WTC11 (cell line): ENCODE measurements around the gene PTPRN2.

Experiments used
- CTCF ChIP-seq: fragments of 200-600 bp; IDR thresholded peaks from 2 replicates; pipeline ENCODE4 v1.8.0; 2022; ENCODE audit warnings: antibody characterized with exemption
- FOXJ3 ChIP-seq: sonication (generic); formaldehyde crosslinking; IDR thresholded peaks from 2 replicates; pipeline ENCODE4 v1.9.0; 2021; ENCODE audit warnings: missing genetic modification reagents, mild to moderate bottlenecking, borderline replicate concordance
- STAT6 ChIP-seq: sonication (generic); formaldehyde crosslinking; conservative IDR thresholded peaks from 2 replicates; pipeline ENCODE4 v1.8.1; 2023; ENCODE audit warnings: mild to moderate bottlenecking, low read depth, missing genetic modification reagents, moderate library complexity
- TCF7 ChIP-seq: sonication (generic); formaldehyde crosslinking; IDR thresholded peaks from 2 replicates; pipeline ENCODE4 v1.8.0; 2022; ENCODE audit warnings: mild to moderate bottlenecking, low read depth, missing genetic modification reagents, moderate library complexity
- USF2 ChIP-seq: sonication (generic); formaldehyde crosslinking; IDR thresholded peaks from 2 replicates; pipeline ENCODE4 v1.8.1; 2023; ENCODE audit warnings: mild to moderate bottlenecking, missing genetic modification reagents, moderate library complexity
- ZNF281 ChIP-seq: sonication (generic); formaldehyde crosslinking; IDR thresholded peaks from 2 replicates; pipeline ENCODE4 v1.8.0; 2023; ENCODE audit warnings: mild to moderate bottlenecking, missing genetic modification reagents

GRCh38 chr7:158495786-158496185 is 91.8 kb downstream of the PTPRN2 start:
- TF ChIP-seq USF2 (CRISPR knock-in tag) (no peak), CTCF (no peak), TCF7 (CRISPR knock-in tag) (no peak), STAT6 (CRISPR knock-in tag) (no peak), FOXJ3 (CRISPR knock-in tag) (no peak), ZNF281 (CRISPR knock-in tag) (no peak)
